ENCODE data around the gene GAS2L2.
A peak's percentile ranks its signal among the peaks of the same experiment; 100 is the strongest.
"Not testable (repeated sequence)": the region's sequence is repeated elsewhere in the genome, so short reads cannot be mapped to it uniquely, and the experiment has no call there.

The GAS2L2 gene

GRCh38 chr17:35726127-35726952 lies 26.7 kb downstream of the GAS2L2 start:
- peak; percentile 23 for DNase-seq

GRCh38 chr17:35725802-35726126 lies 27.3 kb downstream of the GAS2L2 start:
- DNase-seq = no peak

GRCh38 chr17:35725058-35725457 lies 28.0 kb downstream of the GAS2L2 start:
- no peak for DNase-seq

GRCh38 chr17:35723735-35724134 lies 29.3 kb downstream of the GAS2L2 start:
- no peak for DNase-seq

- DNase-seq = no peak
These were observed 35.6 kb downstream of the GAS2L2 start for GRCh38 chr17:35717475-35717874.

GRCh38 chr17:35716897-35717465 lies 36.1 kb downstream of the GAS2L2 start:
- DNase-seq = no peak

GRCh38 chr17:35716173-35716572 lies 36.9 kb downstream of the GAS2L2 start:
- no peak for DNase-seq

- no peak for DNase-seq
These were observed 37.6 kb downstream of the GAS2L2 start for GRCh38 chr17:35715416-35715815.

GRCh38 chr17:35714988-35715387 lies 38.1 kb downstream of the GAS2L2 start:
- DNase-seq = no peak

- peak; percentile 43 for DNase-seq
These were observed 39.8 kb downstream of the GAS2L2 start for GRCh38 chr17:35713069-35713728.

GRCh38 chr17:35710950-35711349 lies 42.1 kb downstream of the GAS2L2 start:
- no peak for DNase-seq

- DNase-seq = no peak
These were observed 43.2 kb downstream of the GAS2L2 start for GRCh38 chr17:35709874-35710273.

GRCh38 chr17:35708951-35709350 lies 44.1 kb downstream of the GAS2L2 start:
- no peak for DNase-seq

GRCh38 chr17:35708149-35708548 lies 44.9 kb downstream of the GAS2L2 start:
- no peak for DNase-seq

- no peak for DNase-seq
These were observed 47.3 kb downstream of the GAS2L2 start for GRCh38 chr17:35705705-35706104.

GRCh38 chr17:35705230-35705629 lies 47.8 kb downstream of the GAS2L2 start:
- DNase-seq = no peak

GRCh38 chr17:35703308-35703707 lies 49.7 kb downstream of the GAS2L2 start:
- not testable (repeated sequence) for DNase-seq

- no peak for DNase-seq
These were observed 51.5 kb downstream of the GAS2L2 start for GRCh38 chr17:35701491-35701890.

GRCh38 chr17:35700150-35700549 lies 52.9 kb downstream of the GAS2L2 start:
- DNase-seq = no peak

GRCh38 chr17:35698800-35699199 lies 54.2 kb downstream of the GAS2L2 start:
- DNase-seq = no peak

GRCh38 chr17:35695613-35696012 lies 57.4 kb downstream of the GAS2L2 start:
- peak; percentile 64 for DNase-seq

GRCh38 chr17:35694906-35695305 lies 58.1 kb downstream of the GAS2L2 start:
- no peak for DNase-seq

Measured in hematopoietic multipotent progenitor cell treated with erythropoietin and hydrocortisone succinate and interleukin-3 and kit ligand, for 4 days (in vitro differentiated cells).